ENCODE measurements around the gene ANKRD34A.

DNA sequence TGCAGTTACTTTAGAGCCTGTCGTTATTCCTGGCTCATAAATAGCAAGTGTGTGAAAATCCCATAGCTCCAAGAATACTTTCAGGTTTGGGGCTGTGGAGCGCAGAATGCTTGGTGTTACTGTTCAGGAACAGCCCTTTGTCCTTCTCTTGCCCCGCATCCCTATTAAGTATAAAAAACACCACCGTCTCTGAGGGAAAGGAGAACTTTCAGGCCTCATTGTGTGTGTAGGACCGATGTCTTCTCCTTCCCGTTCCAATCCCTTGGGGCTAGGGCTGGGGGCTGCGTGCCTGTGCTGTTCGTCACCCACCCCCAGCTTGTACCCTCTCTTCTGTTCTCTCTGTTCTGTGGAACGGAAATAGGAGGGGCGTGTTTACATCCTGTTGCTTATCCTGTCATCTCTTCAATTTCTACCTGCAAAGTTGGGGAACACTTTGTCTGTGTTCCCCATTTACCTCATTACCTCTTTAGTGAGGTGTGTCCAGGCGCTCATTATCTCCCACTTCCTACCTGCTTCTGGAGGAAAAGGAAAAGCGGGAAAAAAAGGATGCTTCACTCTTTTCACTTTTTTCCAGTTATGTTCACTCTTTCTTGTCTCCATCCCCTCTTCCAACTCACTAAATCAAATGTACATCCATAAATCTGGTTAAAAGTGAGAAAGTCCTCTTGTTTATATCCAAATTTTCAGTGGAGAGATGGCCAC lies 32.8 kb upstream of the ANKRD34A start:
- TF ChIP-seq CTCF (conservative IDR thresholded peaks at IDR 0.05; ENCODE audit: low read depth, low read length) (no peak), EZH2phosphoT487 (IDR thresholded peaks at IDR 0.05; ENCODE audit: borderline replicate concordance, low read length) (no peak), EZH2 (IDR thresholded peaks at IDR 0.05; ENCODE audit: low read length, unreplicated experiment) (no peak)
